Activated CD4-positive, alpha-beta memory T cell treated with anti-CD3 and anti-CD28 coated beads for 36 hours (primary cell): Measurements from ENCODE around the gene PRRT1B. TPM values are rescaled to one million over a fixed set of nuclear protein-coding genes. Genes with fewer than 3 reads are reported as not detected.

Experiments
- CTCF ChIA-PET: fragments of 350-600 bp; sonication (Branson Sonifier 250); formaldehyde crosslinking; loops from one replicate; lab custom pipeline; 2021; ENCODE audit warnings: antibody characterized with exemption, inconsistent platforms; lab: Charles Lee
- POLR2A ChIA-PET: fragments of 350-600 bp; sonication (Branson Sonifier 250); formaldehyde crosslinking; loops from one replicate; lab custom pipeline; 2021; ENCODE audit warnings: antibody characterized with exemption; lab: Charles Lee
- DNase-seq: peaks from one replicate; pipeline ENCODE4 v3.0.0-alpha.2; 2020
- H3K27ac Mint-ChIP-seq: one replicate; pipeline ENCODE4 v1.8.0; 2021; ENCODE audit warnings: mixed read lengths
- H3K27me3 Mint-ChIP-seq: one replicate; pipeline ENCODE4 v1.8.0; 2021; ENCODE audit warnings: mixed read lengths
- H3K36me3 Mint-ChIP-seq: one replicate; pipeline ENCODE4 v1.8.0; 2021; ENCODE audit warnings: mixed read lengths
- H3K4me1 Mint-ChIP-seq: one replicate; pipeline ENCODE4 v1.8.0; 2021; ENCODE audit warnings: low read depth, mixed read lengths
- H3K4me3 Mint-ChIP-seq: one replicate; pipeline ENCODE4 v1.8.0; 2021; ENCODE audit warnings: mild to moderate bottlenecking, mixed read lengths
- H3K9me3 Mint-ChIP-seq: one replicate; pipeline ENCODE4 v1.8.0; 2021; ENCODE audit warnings: mixed read lengths
- intact Hi-C: fragments of 100-400 bp; cut with micrococcal nuclease; formaldehyde crosslinking; loops from one replicate; pipeline ENCODE4 v1.15.1; 2023
- total RNA-seq, 2 experiments: library from RNA; stranded (reverse); gene quantifications; one replicate each; pipeline ENCODE4 v1.2.3, GENCODE V29; 2021

PRRT1B gene
- not detected for total RNA-seq

- no peak within 1 kb of the TSS for H3K4me3 Mint-ChIP-seq
- intact Hi-C loops, result no loop called here
- POLR2A ChIA-PET, result no interaction called here
- peaks cover 24% of the 10 kb centered on the region for H3K9me3 Mint-ChIP-seq
- DNase-seq, result no peak
- CTCF ChIA-PET, result interaction anchor here (0.7 kb wide), 1 partner anchor 15 kb away, joined by 3 read pairs; no protein-coding TSS in a partner anchor
- H3K4me1 Mint-ChIP-seq, result peaks cover 16% of the 10 kb centered on the region
- no peak within 1 kb of the TSS for H3K27ac Mint-ChIP-seq
- peaks cover 10% of the 10 kb centered on the region for H3K36me3 Mint-ChIP-seq
- peaks cover 42% of the 10 kb centered on the region for H3K27me3 Mint-ChIP-seq
Measured at GRCh38 chr9:131545003-131545785, at the start of gene PRRT1B. Gene PRRT1B (plus strand): TSS chr9:131545523. CDS start chr9:131545616, 93 bp downstream.

GRCh38 chr9:131495785-131496184 lies 49.5 kb upstream of the PRRT1B start:
- no peak for DNase-seq
- CTCF ChIA-PET, result interaction anchor here (1.8 kb wide), 1 partner anchor 245 kb away, joined by 5 read pairs; no protein-coding TSS in a partner anchor
- intact Hi-C loops, result no loop called here
- H3K4me1 Mint-ChIP-seq, result peaks cover 20% of the 10 kb centered on the region
- H3K36me3 Mint-ChIP-seq, result peaks cover 27% of the 10 kb centered on the region
- H3K9me3 Mint-ChIP-seq, result no peaks in the 10 kb centered on the region
- H3K4me3 Mint-ChIP-seq, result no peak overlapping the region
- no peak overlapping the region for H3K27ac Mint-ChIP-seq
- H3K27me3 Mint-ChIP-seq, result no peaks in the 10 kb centered on the region
- POLR2A ChIA-PET, result interaction anchor here (1.0 kb wide), 1 partner anchor 124 kb away, joined by 3 read pairs; no protein-coding TSS in a partner anchor

DNA sequence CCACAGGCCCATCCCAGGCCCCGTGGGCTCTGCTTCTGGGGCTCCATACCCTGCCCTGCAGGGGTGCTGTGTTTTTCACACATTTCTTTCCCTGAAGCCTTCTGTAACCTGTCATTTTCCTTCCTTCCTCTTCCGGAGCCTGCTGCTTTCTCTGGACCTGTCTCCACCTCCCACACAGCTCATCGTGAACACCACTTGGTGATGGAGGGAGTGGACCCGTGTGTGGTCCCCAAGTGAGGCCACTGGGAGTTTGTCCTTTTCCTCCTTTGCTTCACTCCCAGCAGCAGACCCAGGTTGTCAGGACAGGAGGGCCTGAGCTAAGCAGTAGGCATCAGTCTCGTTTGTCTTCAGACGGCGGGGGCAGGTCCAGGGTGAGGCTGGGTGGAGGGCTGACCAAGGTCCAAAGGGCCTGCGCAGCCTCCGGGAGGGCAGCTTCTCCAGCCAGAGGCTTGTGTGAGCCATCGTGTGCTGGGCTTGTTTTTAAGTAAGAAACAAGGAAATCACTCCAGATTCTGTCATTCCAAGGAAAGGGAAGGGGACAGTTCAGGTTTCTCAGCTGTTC lies 48.4 kb upstream of the PRRT1B start:
- peaks cover 31% of the 10 kb centered on the region for H3K4me1 Mint-ChIP-seq
- no peak overlapping the region for H3K27ac Mint-ChIP-seq
- peaks cover 18% of the 10 kb centered on the region for H3K36me3 Mint-ChIP-seq
- no peaks in the 10 kb centered on the region for H3K27me3 Mint-ChIP-seq
- H3K9me3 Mint-ChIP-seq, result no peaks in the 10 kb centered on the region
- DNase-seq, result no peak
- ChIA-PET CTCF (no interaction called here), POLR2A (interaction anchor here (1.0 kb wide), 1 partner anchor 125 kb away, joined by 3 read pairs; no protein-coding TSS in a partner anchor)
- H3K4me3 Mint-ChIP-seq, result no peak overlapping the region
- intact Hi-C loops, result no loop called here

- Mint-ChIP-seq H3K9me3 (no peaks in the 10 kb centered on the region), H3K27me3 (no peaks in the 10 kb centered on the region), H3K4me1 (peaks cover 37% of the 10 kb centered on the region), H3K36me3 (peaks cover 4% of the 10 kb centered on the region), H3K27ac (peak overlapping the region; percentile 74), H3K4me3 (no peak overlapping the region)
- POLR2A ChIA-PET, result interaction anchor here (1.3 to 2.1 kb wide), 3 partner anchors 19 to 225 kb away, joined by 4 to 8 read pairs (median 6); no protein-coding TSS in a partner anchor
- CTCF ChIA-PET, result interaction anchor here (1.1 to 2.6 kb wide), 4 partner anchors 20 to 244 kb away, joined by 3 to 14 read pairs (median 8); no protein-coding TSS in a partner anchor
- DNase-seq, result no peak
- intact Hi-C loops, result no loop called here
Measured at GRCh38 chr9:131499254-131499767, 46.0 kb upstream of the PRRT1B start.

- Mint-ChIP-seq H3K4me3 (peak overlapping the region; percentile 2), H3K36me3 (peaks cover 4% of the 10 kb centered on the region), H3K4me1 (peaks cover 47% of the 10 kb centered on the region), H3K27ac (peak overlapping the region; percentile 87), H3K27me3 (no peaks in the 10 kb centered on the region), H3K9me3 (no peaks in the 10 kb centered on the region)
- DNase-seq, result peak; percentile 91
- ChIA-PET POLR2A (interaction anchor here (0.7 to 2.1 kb wide), 5 partner anchors 20 to 229 kb away, joined by 3 to 8 read pairs (median 4); no protein-coding TSS in a partner anchor), CTCF (interaction anchor here (0.8 to 2.6 kb wide), 8 partner anchors 21 to 375 kb away, joined by 3 to 14 read pairs (median 5); partner anchors contain the start of gene NUP214)
- intact Hi-C loops, result loop anchor here (1.0 to 5.0 kb wide), 9 partner anchors 92 to 852 kb away; partner anchors contain the start of genes FAM78A, MED27 and SETX
Measured at GRCh38 chr9:131500377-131500776, 44.9 kb upstream of the PRRT1B start.

DNA sequence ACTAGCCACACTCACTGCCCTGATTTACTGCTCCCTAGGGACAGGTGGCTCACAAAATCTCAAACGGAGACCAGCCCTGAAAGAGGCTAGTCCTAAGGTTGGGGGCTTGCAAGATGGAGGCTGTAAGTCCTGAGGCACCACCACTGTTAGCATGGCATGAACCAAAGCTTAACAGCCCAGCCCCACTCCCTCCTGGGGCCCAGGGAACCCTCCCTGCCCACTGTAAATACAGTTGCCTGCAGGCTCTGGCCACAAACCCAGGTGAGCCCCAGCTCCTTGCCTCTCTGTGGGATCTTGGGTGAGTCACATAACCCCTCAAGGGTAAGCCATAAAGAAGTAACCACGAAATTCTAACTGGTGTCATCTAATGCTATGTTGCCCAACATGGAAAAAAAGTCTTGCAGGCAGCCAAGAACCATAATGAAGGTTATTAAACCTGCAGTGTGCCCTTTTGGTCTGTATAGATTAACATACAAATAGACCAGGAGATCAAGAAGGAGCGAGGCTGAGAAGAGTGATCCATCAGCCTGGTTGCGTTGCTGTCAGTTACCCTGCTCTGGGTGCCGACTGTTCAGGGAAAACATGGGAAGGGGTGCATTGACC lies 44.3 kb upstream of the PRRT1B start:
- H3K4me1 Mint-ChIP-seq, result peaks cover 50% of the 10 kb centered on the region
- intact Hi-C loops, result loop anchor here (1.0 to 5.0 kb wide), 10 partner anchors 91 to 851 kb away; partner anchors contain the start of genes FAM78A, MED27 and SETX
- peak overlapping the region; percentile 55 for H3K4me3 Mint-ChIP-seq
- no peaks in the 10 kb centered on the region for H3K9me3 Mint-ChIP-seq
- DNase-seq, result peak; percentile 82
- ChIA-PET POLR2A (interaction anchor here (0.7 to 2.1 kb wide), 5 partner anchors 21 to 230 kb away, joined by 3 to 8 read pairs (median 4); no protein-coding TSS in a partner anchor), CTCF (interaction anchor here (0.8 to 2.6 kb wide), 9 partner anchors 22 to 479 kb away, joined by 3 to 14 read pairs (median 5); partner anchors contain the start of gene NUP214)
- H3K27ac Mint-ChIP-seq, result peak overlapping the region; percentile 87
- H3K27me3 Mint-ChIP-seq, result no peaks in the 10 kb centered on the region
- H3K36me3 Mint-ChIP-seq, result peaks cover 7% of the 10 kb centered on the region

- ChIA-PET POLR2A (interaction anchor here (0.6 to 1.1 kb wide), 2 partner anchors 100 to 852 kb away, joined by 3 to 4 read pairs; partner anchors contain the start of gene SETX), CTCF (interaction anchor here (1.2 to 2.4 kb wide), 6 partner anchors 130 to 756 kb away, joined by 3 to 10 read pairs (median 4); partner anchors contain the start of gene RAPGEF1)
- Mint-ChIP-seq H3K27me3 (no peaks in the 10 kb centered on the region), H3K4me3 (peak within 1 kb of the TSS; percentile 97), H3K27ac (peak within 1 kb of the TSS; percentile 85), H3K4me1 (peaks cover 50% of the 10 kb centered on the region), H3K9me3 (no peaks in the 10 kb centered on the region), H3K36me3 (peaks cover 11% of the 10 kb centered on the region)
- intact Hi-C loops, result loop anchor here (2.0 to 5.0 kb wide), 8 partner anchors 28 to 849 kb away; partner anchors contain the start of genes FAM78A, MED27, SETX and UCK1
- peak; percentile 92 for DNase-seq
Measured at GRCh38 chr9:131502781-131503625, 42.3 kb upstream of the PRRT1B start, which contains the start of gene POMT1. Gene POMT1 (plus strand): TSS chr9:131502918. CDS start chr9:131504219, 1,301 bp downstream.

DNA sequence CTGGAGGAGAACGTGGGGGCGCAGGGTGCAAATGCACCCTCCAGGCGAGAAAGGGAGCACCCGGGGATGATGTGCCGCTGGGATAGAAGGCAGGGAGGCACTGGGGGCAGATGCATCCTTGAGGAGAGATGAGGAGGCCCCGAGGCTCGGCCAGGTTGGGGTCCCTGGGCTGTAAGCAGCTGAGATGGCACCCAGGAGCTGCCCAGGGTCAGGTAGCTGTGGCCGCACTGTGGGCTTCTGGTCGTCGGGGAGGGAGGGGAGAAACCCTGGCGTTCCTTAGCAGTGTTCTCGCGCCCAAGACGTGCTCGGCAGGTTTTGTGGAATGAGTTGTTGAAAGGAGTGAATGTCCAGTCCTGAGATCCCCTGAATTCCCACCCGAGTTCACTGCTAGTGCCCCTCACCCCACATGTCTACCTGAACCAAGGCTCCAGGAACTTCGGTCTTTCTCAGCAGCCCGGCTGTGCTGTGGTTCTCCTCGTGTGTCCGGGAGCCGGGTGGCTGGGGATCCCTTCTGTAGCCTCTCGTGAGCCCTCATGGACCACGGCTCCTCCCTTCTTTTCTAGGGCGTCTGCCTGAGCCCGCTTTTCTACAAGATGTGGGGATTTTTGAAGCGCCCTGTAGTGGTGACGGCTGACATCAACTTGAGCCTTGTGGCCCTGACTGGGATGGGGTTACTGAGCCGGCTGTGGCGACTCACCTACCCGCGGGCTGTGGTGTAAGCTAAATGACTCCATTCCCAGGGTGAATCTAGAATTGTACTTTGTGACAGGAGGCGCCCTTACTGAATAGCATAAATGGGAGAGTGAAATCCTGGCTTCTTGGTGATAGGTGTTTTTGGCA lies 41.5 kb upstream of the PRRT1B start:
- H3K4me3 Mint-ChIP-seq, result peak overlapping the region; percentile 97
- peak overlapping the region; percentile 85 for H3K27ac Mint-ChIP-seq
- intact Hi-C loops, result loop anchor here (2.0 to 5.0 kb wide), 8 partner anchors 27 to 848 kb away; partner anchors contain the start of genes FAM78A, MED27, SETX and UCK1
- H3K27me3 Mint-ChIP-seq, result no peaks in the 10 kb centered on the region
- peaks cover 11% of the 10 kb centered on the region for H3K36me3 Mint-ChIP-seq
- ChIA-PET POLR2A (interaction anchor here (0.6 to 1.1 kb wide), 2 partner anchors 101 to 851 kb away, joined by 3 to 4 read pairs; partner anchors contain the start of gene SETX), CTCF (interaction anchor here (0.9 to 2.4 kb wide), 8 partner anchors 26 to 755 kb away, joined by 3 to 10 read pairs (median 4); partner anchors contain the start of gene RAPGEF1)
- H3K9me3 Mint-ChIP-seq, result no peaks in the 10 kb centered on the region
- peaks cover 50% of the 10 kb centered on the region for H3K4me1 Mint-ChIP-seq
- DNase-seq, result peak; percentile 93

- Mint-ChIP-seq H3K36me3 (peaks cover 18% of the 10 kb centered on the region), H3K27ac (no peak overlapping the region), H3K4me1 (peaks cover 40% of the 10 kb centered on the region), H3K9me3 (no peaks in the 10 kb centered on the region), H3K27me3 (no peaks in the 10 kb centered on the region), H3K4me3 (no peak overlapping the region)
- no peak for DNase-seq
- ChIA-PET CTCF (interaction anchor here (0.9 kb wide), 1 partner anchor 27 kb away, joined by 3 read pairs; no protein-coding TSS in a partner anchor), POLR2A (no interaction called here)
- intact Hi-C loops, result no loop called here
Measured at GRCh38 chr9:131505012-131505411, 40.3 kb upstream of the PRRT1B start.
